ENCODE data around the gene MAPK8IP1. TPM values are rescaled to one million over a fixed set of nuclear protein-coding genes. Genes with fewer than 3 reads are reported as not detected.

Gene MAPK8IP1
- polyA plus RNA-seq, 2 of the 4 experiments (the other 2 are of a cell fraction) = 2.6 to 5.8 TPM

- no peak for DNase-seq (ENCODE audit: low read depth in 1 of 2, low spot score in 1 of 2)
- Histone ChIP-seq H3K9me3 (no peaks in the 10 kb centered on the region), H3K4me1 (peaks cover 10% of the 10 kb centered on the region), H3K4me2 (peak overlapping the region; percentile 76), H3K27ac (peak overlapping the region in 1 of 2 experiments; percentile 52; a peak in 2 of 6 replicates), H3K4me3 (peak overlapping the region; percentile 59)
- 65% methylated on average over 14 of the region's 43 CpGs for WGBS (ENCODE audit: missing lambda C conversion rate)
- TF ChIP-seq RNF2 (IDR thresholded peaks at IDR 0.05; ENCODE audit: borderline replicate concordance, low read depth) = no peak
- no peak for TF ChIP-seq EHMT2 (IDR thresholded peaks at IDR 0.05; ENCODE audit: low read depth)
- no peak for TF ChIP-seq E2F6 (IDR thresholded peaks at IDR 0.05; ENCODE audit: borderline replicate concordance, low read depth)
- TF ChIP-seq HES2 (IDR thresholded peaks at IDR 0.05) = no peak
- no peak for TF ChIP-seq BCL3 (IDR thresholded peaks at IDR 0.05)
- no peak for TF ChIP-seq FOXS1 (CRISPR knock-in tag; IDR thresholded peaks at IDR 0.05)
- no peak for TF ChIP-seq HDAC2 (IDR thresholded peaks at IDR 0.05)
- TF ChIP-seq HOXB13 (CRISPR knock-in tag; IDR thresholded peaks at IDR 0.05; ENCODE audit: low read depth) = no peak
- TF ChIP-seq SMC3 (IDR thresholded peaks at IDR 0.05) = no peak
- TF ChIP-seq GATA3 (IDR thresholded peaks at IDR 0.05; ENCODE audit: borderline replicate concordance) = no peak
- no peak for TF ChIP-seq ZNF302 (CRISPR knock-in tag; IDR thresholded peaks at IDR 0.05)
- TF ChIP-seq FOSB (CRISPR knock-in tag; IDR thresholded peaks at IDR 0.05) = no peak
- TF ChIP-seq EP300 (IDR thresholded peaks at IDR 0.05) = no peak
- TF ChIP-seq CHD4 (IDR thresholded peaks at IDR 0.05; ENCODE audit: borderline replicate concordance) = no peak
- TF ChIP-seq JUNB (IDR thresholded peaks at IDR 0.05) = no peak
- no peak for TF ChIP-seq MAFK (IDR thresholded peaks at IDR 0.05; ENCODE audit: partially characterized antibody)
- ChIA-PET CTCF (interaction anchor here (0.6 kb wide), 1 partner anchor 79 kb away, joined by 3 read pairs; no protein-coding TSS in a partner anchor), POLR2A (no interaction called here)
- peak in 1 of 2 experiments; percentile 21; a peak in 3 of 6 replicates for ATAC-seq
- FAIRE-seq = no peak
Observed at GRCh38 chr11:45885921-45886721, 670 bp downstream of the MAPK8IP1 start.

GRCh38 chr11:45886816-45887520 is 1.5 kb downstream of the MAPK8IP1 start:
- no peak for FAIRE-seq
- H3K27ac ChIP-seq = no peak overlapping the region
- no peak for ATAC-seq
- ChIA-PET POLR2A (no interaction called here), CTCF (interaction anchor here (0.7 kb wide), 1 partner anchor 14 kb away, joined by 3 read pairs; no protein-coding TSS in a partner anchor)
- H3K4me1 ChIP-seq = peaks cover 2% of the 10 kb centered on the region; the same call in 2 of the 3 replicates
- 92% methylated on average over 4 of the region's 4 CpGs for WGBS (ENCODE audit: missing lambda C conversion rate)
- no peak overlapping the region for H3K4me2 ChIP-seq
- no peaks in the 10 kb centered on the region for H3K9me3 ChIP-seq
- TF ChIP-seq POLR2AphosphoS2 (conservative IDR thresholded peaks at IDR 0.05; ENCODE audit: low read length) (no peak), RAD21 (conservative IDR thresholded peaks at IDR 0.05 in 1 of 2, IDR thresholded peaks at IDR 0.05 in 1 of 2) (no peak), MAZ (IDR thresholded peaks at IDR 0.05; ENCODE audit: borderline replicate concordance, low read depth, low read length) (no peak)
- H3K4me3 ChIP-seq = no peak overlapping the region
- no peak for DNase-seq (ENCODE audit: low read depth in 1 of 2, low spot score in 1 of 2)

GRCh38 chr11:45887587-45887986 is 2.1 kb downstream of the MAPK8IP1 start:
- Histone ChIP-seq H3K4me3 (no peak overlapping the region), H3K27ac (no peak overlapping the region), H3K4me2 (no peak overlapping the region), H3K9me3 (no peaks in the 10 kb centered on the region), H3K4me1 (no peaks in the 10 kb centered on the region)
- no peak for DNase-seq (ENCODE audit: low read depth in 1 of 2, low spot score in 1 of 2)
- ChIA-PET CTCF (interaction anchor here (0.7 kb wide), 1 partner anchor 15 kb away, joined by 3 read pairs; no protein-coding TSS in a partner anchor), POLR2A (no interaction called here)
- ATAC-seq = no peak
- WGBS (ENCODE audit: missing lambda C conversion rate) = 79% methylated on average over 10 of the region's 10 CpGs
- no peak for FAIRE-seq
- TF ChIP-seq HEYL (CRISPR knock-in tag; IDR thresholded peaks at IDR 0.05) = no peak
- TF ChIP-seq NR3C1 (IDR thresholded peaks at IDR 0.05) = no peak
- no peak for TF ChIP-seq POLR2AphosphoS2 (conservative IDR thresholded peaks at IDR 0.05; ENCODE audit: low read length)
- no peak for TF ChIP-seq USF2 (IDR thresholded peaks at IDR 0.05)
- no peak for TF ChIP-seq CBX2 (IDR thresholded peaks at IDR 0.05; ENCODE audit: borderline replicate concordance, low read depth)
- TF ChIP-seq KDM5A (IDR thresholded peaks at IDR 0.05) = no peak
- TF ChIP-seq SREBF2 (IDR thresholded peaks at IDR 0.05) = no peak
- TF ChIP-seq HOXB5 (CRISPR knock-in tag; IDR thresholded peaks at IDR 0.05) = no peak
- no peak for TF ChIP-seq EP300 (IDR thresholded peaks at IDR 0.05)
- TF ChIP-seq MYC (IDR thresholded peaks at IDR 0.05; ENCODE audit: borderline replicate concordance, low read length) = no peak
- TF ChIP-seq FOXS1 (CRISPR knock-in tag; IDR thresholded peaks at IDR 0.05) = no peak
- TF ChIP-seq HES2 (IDR thresholded peaks at IDR 0.05) = no peak
- no peak for TF ChIP-seq BHLHE40 (IDR thresholded peaks at IDR 0.05; ENCODE audit: low read depth, low read length)
- TF ChIP-seq ATOH8 (CRISPR knock-in tag; IDR thresholded peaks at IDR 0.05; ENCODE audit: low read depth) = no peak

Data from A549 (cell line).